ENCODE measurements around the gene FANK1. TPM values are rescaled to one million over a fixed set of nuclear protein-coding genes. Genes with fewer than 3 reads are reported as not detected.

FANK1 gene
- total RNA-seq, 2 experiments from 2014 or later: not detected

GRCh38 chr10:125881192-125881591 lies 15.2 kb upstream of the FANK1 start, which contains the start of gene DHX32:
Gene DHX32, minus strand, starts transcription at chr10:125881292. Its CDS starts 468 bp downstream, at chr10:125880824.
- POLR2A ChIA-PET: no interaction called here
- DNase-seq (ENCODE audit: low spot score): no peak
- Histone ChIP-seq H3K27ac (ENCODE audit: low read depth, low read length, poor library complexity, severe bottlenecking) (no peak within 1 kb of the TSS), H3K9me3 (ENCODE audit: low read length) (peaks cover 7% of the 10 kb centered on the region), H3K36me3 (ENCODE audit: insufficient read depth, low read length) (no peaks in the 10 kb centered on the region), H3K4me2 (ENCODE audit: low read length) (no peak within 1 kb of the TSS), H4K20me1 (ENCODE audit: insufficient read depth, low read length) (no peaks in the 10 kb centered on the region), H3K9me2 (ENCODE audit: insufficient read depth, low read length) (no peaks in the 10 kb centered on the region), H3K4me1 (ENCODE audit: insufficient read depth, low read length, poor library complexity, severe bottlenecking) (no peaks in the 10 kb centered on the region), H3K4me3 (ENCODE audit: low read depth, low read length, poor library complexity, severe bottlenecking) (no peak within 1 kb of the TSS), H3K79me2 (ENCODE audit: insufficient read depth, low read depth, low read length) (no peaks in the 10 kb centered on the region), H2AFZ (ENCODE audit: low read length) (no peak within 1 kb of the TSS)
- intact Hi-C loops (cut with micrococcal nuclease; ENCODE audit: unreplicated experiment): no loop called here
- no peak for TF ChIP-seq EZH2phosphoT487 (IDR thresholded peaks at IDR 0.05; ENCODE audit: borderline replicate concordance, low read depth, low read length)
- no peak for TF ChIP-seq CTCF (conservative IDR thresholded peaks at IDR 0.05; ENCODE audit: low read length)
- CTCF ChIA-PET (ENCODE audit: unreplicated experiment): no interaction called here
- no TSS peak for BruUV-seq (replicated peaks)

DNA sequence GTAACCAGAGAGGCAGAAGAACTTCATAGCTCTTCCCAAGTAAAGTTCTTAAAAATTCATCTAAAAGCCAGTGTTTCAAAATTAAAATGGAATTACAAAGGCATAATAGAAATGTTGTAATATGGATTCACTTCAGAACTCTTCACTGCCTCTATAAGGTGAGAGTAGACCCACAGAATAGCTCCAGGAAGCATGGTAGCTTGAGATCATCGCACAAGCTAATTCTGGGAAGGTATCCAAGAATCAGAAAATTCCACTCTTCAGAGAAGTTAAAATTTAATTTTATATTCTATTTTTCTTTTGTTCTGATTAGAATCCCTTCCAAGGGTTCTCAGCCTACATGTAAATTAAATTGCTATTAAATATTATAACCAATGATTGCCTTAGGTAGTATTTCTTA lies 13.8 kb upstream of the FANK1 start:
- TF ChIP-seq CTCF (conservative IDR thresholded peaks at IDR 0.05; ENCODE audit: low read length) (no peak), EZH2phosphoT487 (IDR thresholded peaks at IDR 0.05; ENCODE audit: borderline replicate concordance, low read depth, low read length) (no peak)
- H3K79me2 ChIP-seq (ENCODE audit: insufficient read depth, low read depth, low read length): no peaks in the 10 kb centered on the region
- no peaks in the 10 kb centered on the region for H3K4me1 ChIP-seq (ENCODE audit: insufficient read depth, low read length, poor library complexity, severe bottlenecking)
- H3K36me3 ChIP-seq (ENCODE audit: insufficient read depth, low read length): no peaks in the 10 kb centered on the region
- no peak overlapping the region for H3K4me3 ChIP-seq (ENCODE audit: low read depth, low read length, poor library complexity, severe bottlenecking)
- CTCF ChIA-PET (ENCODE audit: unreplicated experiment): no interaction called here
- intact Hi-C loops (cut with micrococcal nuclease; ENCODE audit: unreplicated experiment): no loop called here
- H3K4me2 ChIP-seq (ENCODE audit: low read length): no peak overlapping the region
- H3K27ac ChIP-seq (ENCODE audit: low read depth, low read length, poor library complexity, severe bottlenecking): no peak overlapping the region
- no peaks in the 10 kb centered on the region for H4K20me1 ChIP-seq (ENCODE audit: insufficient read depth, low read length)
- no peaks in the 10 kb centered on the region for H3K9me2 ChIP-seq (ENCODE audit: insufficient read depth, low read length)
- no TSS peak for BruUV-seq (replicated peaks)
- no peaks in the 10 kb centered on the region for H3K9me3 ChIP-seq (ENCODE audit: low read length)
- H2AFZ ChIP-seq (ENCODE audit: low read length): no peak overlapping the region
- POLR2A ChIA-PET: interaction anchor here (0.7 to 1.0 kb wide), 2 partner anchors 18 to 471 kb away, joined by 3 read pairs; no protein-coding TSS in a partner anchor
- DNase-seq (ENCODE audit: low spot score): no peak

- ChIA-PET CTCF (ENCODE audit: unreplicated experiment) (no interaction called here), POLR2A (interaction anchor here (0.7 kb wide), 1 partner anchor 472 kb away, joined by 3 read pairs; no protein-coding TSS in a partner anchor)
Measured at GRCh38 chr10:125883211-125883610, 13.2 kb upstream of the FANK1 start.

More at GRCh38 chr10:125883211-125883610, 13.2 kb upstream of the FANK1 start:
- no peak for DNase-seq (ENCODE audit: low spot score)
- intact Hi-C loops (cut with micrococcal nuclease; ENCODE audit: unreplicated experiment): no loop called here
- Histone ChIP-seq H2AFZ (ENCODE audit: low read length) (no peak overlapping the region), H3K4me1 (ENCODE audit: insufficient read depth, low read length, poor library complexity, severe bottlenecking) (no peaks in the 10 kb centered on the region), H3K27ac (ENCODE audit: low read depth, low read length, poor library complexity, severe bottlenecking) (no peak overlapping the region), H3K9me3 (ENCODE audit: low read length) (no peaks in the 10 kb centered on the region), H3K9me2 (ENCODE audit: insufficient read depth, low read length) (no peaks in the 10 kb centered on the region), H3K79me2 (ENCODE audit: insufficient read depth, low read depth, low read length) (no peaks in the 10 kb centered on the region), H4K20me1 (ENCODE audit: insufficient read depth, low read length) (no peaks in the 10 kb centered on the region), H3K36me3 (ENCODE audit: insufficient read depth, low read length) (no peaks in the 10 kb centered on the region), H3K4me2 (ENCODE audit: low read length) (no peak overlapping the region), H3K4me3 (ENCODE audit: low read depth, low read length, poor library complexity, severe bottlenecking) (no peak overlapping the region)
- BruUV-seq (replicated peaks): no TSS peak
- TF ChIP-seq CTCF (conservative IDR thresholded peaks at IDR 0.05; ENCODE audit: low read length) (no peak), EZH2phosphoT487 (IDR thresholded peaks at IDR 0.05; ENCODE audit: borderline replicate concordance, low read depth, low read length) (no peak)
